ENCODE data around the gene LRRC19. TPM values are rescaled to one million over a fixed set of nuclear protein-coding genes. Genes with fewer than 3 reads are reported as not detected.

Gene LRRC19
- total RNA-seq (2014; rRNA removed; shearing (Covaris generic)): 0.08 TPM in 1 of 2 replicates, not detected in the other

DNA sequence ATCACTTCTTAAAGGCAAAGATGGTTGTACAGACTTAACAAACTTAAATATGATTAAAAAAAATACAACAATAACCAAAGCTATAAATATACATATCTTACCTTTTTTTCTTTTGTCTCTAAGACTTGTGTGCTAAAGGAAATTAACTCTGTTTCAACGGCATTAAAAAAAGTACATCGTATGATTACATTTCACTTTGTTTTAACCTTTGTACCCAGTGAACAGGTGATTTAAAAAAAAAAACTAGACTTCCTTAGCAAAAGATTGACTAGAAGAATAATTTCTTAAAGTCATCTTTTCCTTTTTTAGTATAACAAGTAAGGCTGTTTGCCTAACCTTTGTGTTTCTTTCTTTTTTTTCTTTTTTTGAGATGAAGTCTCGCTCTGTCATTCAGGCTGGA lies at the start of gene LRRC19:
LRRC19 (minus strand) TSS at position 182 of the 400 bp plus-strand sequence. CDS start 5,978 bp downstream, outside the sequence.
- DNase-seq (ENCODE audit: low spot score): no peak

DNA sequence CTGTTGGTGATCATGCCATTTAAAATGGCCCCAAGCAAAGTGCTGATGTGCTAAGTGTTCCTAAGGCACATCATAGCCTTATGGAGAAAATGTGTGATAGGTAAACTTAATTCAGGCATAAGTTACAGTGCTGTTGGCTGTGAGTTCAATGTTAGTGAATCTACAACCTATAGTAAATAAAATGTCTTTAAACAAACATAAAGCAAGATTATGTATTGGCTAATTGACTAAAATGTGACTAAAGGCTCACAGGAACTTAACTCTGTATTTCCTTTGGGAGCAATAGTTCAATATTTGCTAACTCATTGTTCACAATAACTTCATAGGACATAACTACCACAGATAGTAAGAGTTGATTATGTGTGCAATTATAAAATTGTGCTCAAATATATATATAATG lies 49.4 kb upstream of the LRRC19 start:
- peak; percentile 18 for DNase-seq (ENCODE audit: low spot score)

DNA sequence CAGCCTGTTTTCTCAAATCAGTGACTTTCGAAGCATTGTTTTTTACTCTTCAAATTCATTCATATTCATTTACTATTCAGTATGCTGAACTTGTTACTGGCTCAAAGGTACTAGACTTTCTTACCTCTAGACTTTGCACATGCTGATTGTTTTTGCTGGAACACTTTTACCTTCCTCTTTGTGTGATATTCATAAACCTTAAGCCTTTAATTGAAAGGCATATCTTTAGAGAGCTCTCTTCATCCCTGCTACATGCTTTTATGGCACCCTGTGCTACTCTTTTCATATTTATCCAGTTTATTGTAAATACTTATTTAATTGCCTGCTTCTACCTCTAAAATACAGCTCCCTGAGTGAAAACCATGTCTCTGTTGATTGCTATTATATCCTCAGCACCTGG lies 48.7 kb upstream of the LRRC19 start:
- DNase-seq (ENCODE audit: low spot score): peak; percentile 39

GRCh38 chr9:27053369-27054022 lies 48.0 kb upstream of the LRRC19 start:
- DNase-seq (ENCODE audit: low spot score): peak; percentile 79

DNA sequence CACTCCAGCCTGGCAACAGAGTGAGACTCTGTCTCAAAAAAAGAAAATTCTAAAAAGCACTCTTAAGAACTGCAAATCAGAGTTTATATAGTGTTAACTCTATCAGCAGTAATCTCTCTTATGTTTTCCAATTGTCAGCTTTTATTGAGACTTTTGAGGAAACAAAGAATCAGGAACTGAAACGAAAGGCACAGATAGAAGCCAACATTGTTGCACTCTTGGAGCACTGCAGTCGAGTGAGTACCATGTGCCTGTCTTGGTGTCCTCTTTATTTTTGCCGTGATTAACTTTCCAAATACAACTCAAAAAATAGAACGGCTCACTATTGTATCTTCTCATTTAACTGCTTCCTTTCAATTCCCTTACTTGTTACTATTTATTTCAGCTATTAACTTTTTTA lies 41.7 kb upstream of the LRRC19 start:
- no peak for DNase-seq (ENCODE audit: low spot score)

DNA sequence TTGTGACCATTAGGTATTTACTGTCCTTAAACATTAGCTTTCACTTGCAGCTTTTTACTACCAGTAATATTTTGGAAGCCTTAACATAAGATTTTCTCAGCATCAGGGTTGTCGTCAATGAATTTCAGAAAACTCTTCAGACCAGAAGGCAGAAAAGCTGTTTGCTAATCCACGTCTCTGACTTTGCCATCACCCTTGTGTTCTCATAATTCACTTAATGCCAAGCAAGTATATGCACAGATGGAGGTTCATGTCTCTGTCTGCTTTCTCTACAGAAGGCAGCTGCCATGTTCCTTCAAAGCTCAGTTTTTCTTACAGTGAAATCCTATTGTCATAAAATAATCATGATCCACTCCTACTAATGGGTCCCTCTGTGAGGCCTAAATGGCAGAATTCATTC lies 37.7 kb upstream of the LRRC19 start:
- DNase-seq (ENCODE audit: low spot score): no peak

- DNase-seq (ENCODE audit: low spot score): no peak
Measured at GRCh38 chr9:27042476-27042875, 37.0 kb upstream of the LRRC19 start.

- DNase-seq (ENCODE audit: low spot score): no peak
Measured at GRCh38 chr9:27041746-27042145, 36.3 kb upstream of the LRRC19 start.

DNA sequence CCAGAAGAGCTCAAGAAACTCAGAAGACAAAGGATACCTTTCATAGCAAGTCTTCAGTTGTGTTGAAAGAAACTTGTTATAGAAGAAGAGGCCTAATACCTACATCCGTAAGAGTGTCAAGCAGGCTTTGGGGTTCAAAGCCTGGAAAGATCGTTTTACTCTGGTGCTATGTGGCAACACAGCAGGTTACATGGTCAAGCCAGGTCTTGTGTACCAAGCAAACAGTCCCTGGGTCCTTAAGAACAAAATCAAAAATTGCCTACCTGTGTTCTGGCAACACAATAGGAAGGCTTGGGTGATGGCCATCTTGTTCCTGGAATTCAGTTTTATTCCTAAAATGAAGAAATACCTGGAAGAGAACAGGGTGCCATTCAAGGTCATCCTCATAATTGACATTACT lies 32.0 kb upstream of the LRRC19 start:
- no peak for DNase-seq (ENCODE audit: low spot score)

DNA sequence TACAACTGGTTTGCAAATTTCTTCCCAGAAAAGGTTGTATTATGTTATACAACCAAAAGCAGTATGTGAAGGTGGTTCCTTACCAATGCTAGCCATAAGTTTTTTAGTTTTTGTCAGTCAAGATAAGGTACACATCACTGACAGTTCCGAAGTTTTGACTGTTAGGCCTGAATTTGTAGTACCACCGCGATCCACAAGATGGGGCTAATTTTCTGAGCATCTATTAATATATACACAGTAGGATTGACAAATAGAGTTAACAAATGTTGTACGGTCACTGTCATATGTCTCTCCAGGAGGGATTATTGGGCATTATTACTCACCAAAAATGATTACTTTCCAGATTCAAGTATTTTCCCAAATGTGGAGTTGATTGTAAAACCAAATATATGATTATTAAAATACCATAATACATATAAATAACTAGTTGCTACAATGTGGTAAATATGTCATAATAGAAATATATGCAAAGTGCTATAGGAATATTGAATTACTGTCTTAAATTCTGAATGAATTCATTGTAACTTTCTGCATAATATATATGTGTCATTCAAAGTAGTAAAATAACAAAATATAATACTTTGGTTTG lies 28.4 kb upstream of the LRRC19 start:
- DNase-seq (ENCODE audit: low spot score): peak; percentile 93

GRCh38 chr9:27029186-27029585 lies 23.7 kb upstream of the LRRC19 start:
- no peak for DNase-seq (ENCODE audit: low spot score)

GRCh38 chr9:27022920-27023319 lies 17.4 kb upstream of the LRRC19 start:
- DNase-seq (ENCODE audit: low spot score): no peak

DNA sequence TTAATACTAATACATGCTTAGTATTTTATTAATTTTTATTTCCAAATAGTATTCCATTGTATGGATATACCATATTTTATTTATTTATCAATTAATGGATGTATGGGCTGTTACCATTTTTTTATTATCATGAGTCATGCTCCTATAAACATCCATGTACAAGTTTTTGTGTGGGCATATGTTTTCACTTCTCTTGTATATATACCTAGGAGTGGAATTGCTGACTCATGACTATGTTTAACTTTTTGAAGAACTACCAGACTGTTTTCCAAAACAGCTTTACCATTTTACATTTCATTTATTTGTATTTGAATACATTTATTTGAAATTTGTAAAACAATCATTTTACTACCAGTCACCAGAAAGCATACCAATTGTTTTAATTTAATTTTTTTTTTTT lies 14.1 kb upstream of the LRRC19 start:
- DNase-seq (ENCODE audit: low spot score): no peak

GRCh38 chr9:27003426-27004077 lies 1.9 kb downstream of the LRRC19 start:
- peak; percentile 15 for DNase-seq (ENCODE audit: low spot score)

DNA sequence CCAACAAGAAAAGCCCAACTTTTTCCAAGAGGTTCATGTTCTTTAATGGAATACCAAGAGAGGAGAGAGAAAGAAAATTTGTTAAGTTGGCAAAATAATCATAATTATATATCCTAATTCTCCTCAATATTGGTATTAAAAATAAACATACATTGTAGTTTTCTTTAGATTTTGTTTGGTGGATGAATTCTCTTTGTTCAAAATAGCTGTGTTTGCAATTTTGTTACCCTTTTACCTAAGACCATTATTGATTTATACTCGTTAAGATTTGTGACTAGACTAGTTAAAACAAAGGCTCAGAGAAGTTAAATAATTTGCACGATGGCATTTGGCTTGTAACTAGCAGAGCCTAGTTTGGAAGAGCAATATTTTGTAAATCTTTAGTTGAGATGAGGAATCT lies 9.7 kb downstream of the LRRC19 start:
- DNase-seq (ENCODE audit: low spot score): no peak

DNA sequence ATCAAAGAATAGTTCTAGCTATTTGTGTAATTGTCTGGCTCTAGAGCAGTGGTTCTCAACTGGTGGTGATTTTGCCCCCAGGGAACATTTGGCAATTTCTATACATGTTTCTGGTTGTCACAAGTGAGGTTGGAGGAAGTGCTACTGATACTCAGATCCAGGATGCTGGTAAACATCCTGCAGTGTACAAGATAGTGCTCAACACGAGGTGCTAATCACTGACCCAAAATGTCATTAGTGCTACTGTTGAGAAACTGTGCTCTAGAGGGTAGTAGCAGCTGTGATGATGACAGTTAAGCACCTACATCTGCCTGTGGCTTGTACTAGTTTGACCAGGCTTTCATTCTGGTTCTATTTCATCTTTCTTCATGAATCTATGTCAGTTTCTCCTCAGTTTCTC lies 22.1 kb downstream of the LRRC19 start:
- DNase-seq (ENCODE audit: low spot score): no peak

DNA sequence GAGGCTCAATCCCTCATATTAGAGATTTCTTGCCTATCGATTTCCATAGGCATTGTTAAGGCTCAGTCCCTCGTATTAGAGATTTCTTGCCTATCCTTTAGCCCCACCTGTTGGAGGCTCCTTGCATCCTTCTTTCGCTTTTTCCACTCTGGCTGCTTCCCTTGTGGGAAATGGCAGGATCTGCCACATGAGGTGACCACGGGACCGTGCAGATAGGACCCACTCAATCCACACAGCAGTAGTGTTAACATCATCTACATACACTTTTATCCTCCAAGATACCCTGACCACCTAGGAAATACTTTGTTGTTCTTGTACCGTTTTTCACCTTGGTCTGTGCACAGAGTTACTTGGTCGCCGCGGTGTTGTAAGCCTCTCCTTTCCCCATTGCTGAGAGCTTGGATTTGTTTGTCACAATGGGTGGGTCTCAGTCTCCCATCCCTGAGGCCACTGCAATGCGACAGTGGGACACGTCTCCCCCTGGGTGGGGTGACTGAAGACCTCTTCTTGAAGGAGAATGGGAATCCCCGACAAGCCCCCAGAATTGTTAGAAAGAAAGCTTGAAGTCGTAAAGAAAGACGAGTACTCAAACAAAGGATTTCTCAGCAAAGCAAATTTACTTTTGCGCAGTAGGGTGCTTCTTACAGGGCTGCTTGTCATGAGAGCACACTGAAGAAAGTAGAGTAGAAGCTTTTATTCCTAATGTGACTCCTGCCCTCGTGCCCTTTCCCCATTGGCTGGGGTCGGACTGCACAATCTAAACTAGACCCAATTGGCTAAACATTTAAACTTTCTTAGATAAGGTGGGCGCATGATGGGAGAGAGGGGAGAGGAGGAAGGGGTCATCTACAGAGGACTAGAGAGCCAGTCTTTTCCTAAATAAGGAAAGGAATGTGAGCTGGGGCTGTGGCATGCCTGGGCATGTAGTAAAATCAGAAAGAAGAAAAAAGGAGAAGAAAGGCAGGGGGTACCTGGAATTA lies 29.5 kb downstream of the LRRC19 start:
- DNase-seq (ENCODE audit: low spot score): peak; percentile 81

DNA sequence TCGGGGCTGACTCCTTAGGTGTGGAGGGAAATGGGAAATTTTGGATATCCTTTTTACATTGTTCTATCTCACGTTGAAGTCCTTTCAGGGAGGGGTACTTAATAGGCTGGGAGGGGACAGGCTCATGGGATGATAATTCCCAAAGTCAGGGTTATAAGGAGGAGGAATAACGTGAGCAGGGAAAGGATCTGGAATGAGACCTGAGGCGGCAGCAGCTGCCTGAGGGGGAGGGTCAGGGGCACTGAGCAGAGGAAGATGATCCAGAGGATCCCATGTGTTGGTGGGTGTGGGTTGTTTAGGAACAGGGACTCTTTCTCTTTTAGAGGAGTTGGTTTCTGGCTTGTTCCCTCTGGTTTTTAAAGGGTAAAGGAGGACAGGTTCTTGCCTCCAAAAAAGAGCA lies 30.5 kb downstream of the LRRC19 start:
- DNase-seq (ENCODE audit: low spot score): no peak

GRCh38 chr9:26973989-26974388 lies 31.5 kb downstream of the LRRC19 start:
- DNase-seq (ENCODE audit: low spot score): no peak

- no peak for DNase-seq (ENCODE audit: low spot score)
Measured at GRCh38 chr9:26971721-26972120, 33.8 kb downstream of the LRRC19 start.

DNA sequence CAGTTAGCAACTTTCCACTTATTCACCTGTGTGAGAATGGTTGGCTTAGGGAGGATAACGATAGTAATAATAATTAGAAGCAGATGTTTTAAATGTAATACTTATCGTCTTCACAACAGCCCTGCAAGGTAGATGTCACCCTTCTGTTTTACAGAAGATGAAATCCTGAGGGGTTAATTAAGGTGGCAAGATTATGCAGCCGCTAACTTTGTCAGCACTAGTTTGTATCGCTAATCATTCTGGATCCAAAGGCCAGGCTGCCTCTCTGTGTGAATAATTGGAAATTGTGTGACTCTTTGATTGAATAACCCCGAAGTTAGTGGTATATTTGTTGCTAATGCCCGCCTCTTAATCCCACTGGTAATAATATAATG lies 48.6 kb downstream of the LRRC19 start:
- DNase-seq (ENCODE audit: low spot score): no peak
